SU-DHL-6 (cell line): ENCODE data around the gene TRIML2.

Experiments
- H2AFZ ChIP-seq: fragments of 200-600 bp; sonication (generic); 2 replicates; pipeline ENCODE4 v1.6.1; 2014; ENCODE audit warnings: low read depth, mild to moderate bottlenecking, moderate library complexity, mixed read lengths, antibody characterized with exemption, low read length; ENCODE audit not compliant: severe bottlenecking
- H3F3A ChIP-seq: fragments of 200-600 bp; shearing (Covaris generic); 2 replicates; pipeline ENCODE4 v1.6.0; 2016; ENCODE audit warnings: antibody characterized with exemption, mild to moderate bottlenecking; ENCODE audit not compliant: insufficient read depth
- H3K27ac ChIP-seq: fragments of 200-600 bp; sonication (generic); 2 replicates; pipeline ENCODE4 v1.5.1; 2016; ENCODE audit warnings: low read depth, mild to moderate bottlenecking, low read length, moderate library complexity, mixed read lengths
- H3K27me3 ChIP-seq: fragments of 200-600 bp; sonication (generic), shearing (Covaris generic); 2 replicates; pipeline ENCODE4 v1.6.0; 2014; ENCODE audit warnings: mild to moderate bottlenecking, low read length
- H3K36me3 ChIP-seq: fragments of 200-600 bp; sonication (generic); 2 replicates; pipeline ENCODE4 v1.6.1; 2014; ENCODE audit warnings: mild to moderate bottlenecking, low read length, mixed read lengths
- H3K4me2 ChIP-seq: fragments of 300-600, 200-600 bp; shearing (Covaris generic), sonication (generic); 2 replicates; pipeline ENCODE4 v1.6.0; 2014; ENCODE audit warnings: low read length, low read depth, mild to moderate bottlenecking; ENCODE audit not compliant: poor library complexity, severe bottlenecking
- H3K4me3 ChIP-seq: fragments of 200-600 bp; sonication (generic); 2 replicates; pipeline ENCODE4 v1.5.1; 2014; ENCODE audit warnings: antibody characterized with exemption, low read length, mild to moderate bottlenecking, mixed read lengths; ENCODE audit not compliant: insufficient read depth, poor library complexity, severe bottlenecking
- H3K79me2 ChIP-seq: fragments of 200-600 bp; sonication (generic); 2 replicates; pipeline ENCODE4 v1.6.1; 2014; ENCODE audit warnings: mild to moderate bottlenecking, low read length, moderate library complexity; ENCODE audit not compliant: insufficient read depth
- H3K9ac ChIP-seq: fragments of 200-600 bp; sonication (generic); 2 replicates; pipeline ENCODE4 v1.7.0; 2014; ENCODE audit warnings: mild to moderate bottlenecking, low read length
- H3K9me2 ChIP-seq: fragments of 200-600 bp; sonication (generic); replicated peaks from 2 replicates; pipeline ENCODE4 v1.6.1; 2014; ENCODE audit warnings: low read length; ENCODE audit not compliant: insufficient read depth
- H3K9me3 ChIP-seq: fragments of 200-600 bp; sonication (generic); 2 replicates; pipeline ENCODE4 v1.6.1; 2014; ENCODE audit warnings: low read length, mixed read lengths; ENCODE audit not compliant: insufficient read depth
- H4K20me1 ChIP-seq: fragments of 200-600 bp; sonication (generic); 2 replicates; pipeline ENCODE4 v1.6.1; 2014; ENCODE audit warnings: low read depth, mild to moderate bottlenecking, antibody characterized with exemption, low read length, moderate library complexity, mixed read lengths
- CTCF ChIP-seq: fragments of 200-600 bp; sonication (generic); IDR thresholded peaks from one replicate; pipeline ENCODE4 v1.5.1; 2017; ENCODE audit warnings: antibody characterized with exemption, mild to moderate bottlenecking, low read length, moderate library complexity; ENCODE audit not compliant: insufficient read depth, poor library complexity, severe bottlenecking
- EZH2phosphoT487 ChIP-seq: fragments of 200-600 bp; sonication (generic), shearing (Covaris generic); conservative IDR thresholded peaks from 2 replicates; pipeline ENCODE4 v1.6.1; 2018; ENCODE audit warnings: mild to moderate bottlenecking, antibody characterized with exemption, low read length, moderate library complexity, mixed read lengths

The TRIML2 gene

GRCh38 chr4:188138227-188138626 is 28.8 kb upstream of the TRIML2 start:
- no peak overlapping the region for H3K9ac ChIP-seq
- H3K9me2 ChIP-seq, result no peaks in the 10 kb centered on the region
- H3K27ac ChIP-seq, result no peak overlapping the region
- H3K9me3 ChIP-seq, result no peaks in the 10 kb centered on the region
- no peaks in the 10 kb centered on the region for H3K27me3 ChIP-seq
- TF ChIP-seq CTCF, result no peak
- no peak for TF ChIP-seq EZH2phosphoT487
- no peak overlapping the region for H3K4me3 ChIP-seq
- H3K4me2 ChIP-seq, result no peak overlapping the region
- no peaks in the 10 kb centered on the region for H3K79me2 ChIP-seq
- H3K36me3 ChIP-seq, result no peaks in the 10 kb centered on the region
- H4K20me1 ChIP-seq, result no peaks in the 10 kb centered on the region
- no peak overlapping the region for H2AFZ ChIP-seq
- no peaks in the 10 kb centered on the region for H3F3A ChIP-seq

GRCh38 chr4:188132232-188132631 is 22.8 kb upstream of the TRIML2 start:
- Histone ChIP-seq H4K20me1 (no peaks in the 10 kb centered on the region), H3K9ac (no peak overlapping the region)

GRCh38 chr4:188130355-188130754 is 21.0 kb upstream of the TRIML2 start:
- H3K4me3 ChIP-seq, result no peak overlapping the region
- H3F3A ChIP-seq, result no peaks in the 10 kb centered on the region
- no peak overlapping the region for H3K9ac ChIP-seq
- H3K4me2 ChIP-seq, result no peak overlapping the region
- TF ChIP-seq EZH2phosphoT487, result no peak
- no peak for TF ChIP-seq CTCF
- H2AFZ ChIP-seq, result no peak overlapping the region
- no peaks in the 10 kb centered on the region for H3K27me3 ChIP-seq
- no peaks in the 10 kb centered on the region for H3K9me2 ChIP-seq
- no peak overlapping the region for H3K27ac ChIP-seq
- no peaks in the 10 kb centered on the region for H3K79me2 ChIP-seq
- no peaks in the 10 kb centered on the region for H3K36me3 ChIP-seq
- H3K9me3 ChIP-seq, result no peaks in the 10 kb centered on the region
- no peaks in the 10 kb centered on the region for H4K20me1 ChIP-seq

More at GRCh38 chr4:188132232-188132631, 22.8 kb upstream of the TRIML2 start:
- Histone ChIP-seq H3K27me3 (no peaks in the 10 kb centered on the region), H2AFZ (no peak overlapping the region), H3K27ac (no peak overlapping the region), H3K9me3 (no peaks in the 10 kb centered on the region), H3K36me3 (no peaks in the 10 kb centered on the region), H3F3A (no peaks in the 10 kb centered on the region), H3K9me2 (no peaks in the 10 kb centered on the region), H3K4me2 (no peak overlapping the region), H3K4me3 (no peak overlapping the region), H3K79me2 (no peaks in the 10 kb centered on the region)
- no peak for TF ChIP-seq CTCF
- TF ChIP-seq EZH2phosphoT487, result no peak
